Endothelial cell of umbilical vein (primary cell): ENCODE measurements around the gene KLHL18.

Experiments used
- CTCF ChIP-seq, 2 donors: IDR thresholded peaks; 1 replicate in 1 of 2; 2 replicates in 1 of 2; pipeline ENCODE4 v1.5.1; 2011; ENCODE audit warnings: low read length in 2 of 2, mild to moderate bottlenecking in 2 of 2, moderate library complexity in 2 of 2, control low read depth in 1 of 2, inconsistent platforms in 1 of 2, low read depth in 1 of 2; ENCODE audit not compliant: insufficient read depth in 1 of 2; ENCODE audit errors: extremely low read depth in 1 of 2
- FOS ChIP-seq: IDR thresholded peaks from 2 replicates; pipeline ENCODE4 v1.6.1; 2011; ENCODE audit warnings: mild to moderate bottlenecking, low read length, moderate library complexity, borderline replicate concordance; ENCODE audit not compliant: insufficient read depth
- GATA2 ChIP-seq: IDR thresholded peaks from 2 replicates; pipeline ENCODE4 v1.7.0; 2011; ENCODE audit warnings: low read depth, mild to moderate bottlenecking, moderate library complexity, mixed read lengths, low read length; ENCODE audit not compliant: insufficient read length, insufficient read depth
- MAX ChIP-seq: IDR thresholded peaks from 2 replicates; pipeline ENCODE4 v1.6.1; 2011; ENCODE audit not compliant: insufficient read depth, insufficient read length

GRCh38 chr3:47298439-47298838 is 15.7 kb downstream of the KLHL18 start:
- TF ChIP-seq CTCF (IDR thresholded peaks at IDR 0.05; ENCODE audit: extremely low read depth in 1 of 2, insufficient read depth in 1 of 2, low read depth in 1 of 2, low read length in 2 of 2) (no peak), GATA2 (no peak), MAX (no peak), FOS (no peak)
